SK-N-SH (cell line): ENCODE measurements around the gene CTPS1. TPM values are rescaled to one million over a fixed set of nuclear protein-coding genes. Genes with fewer than 3 reads are reported as not detected.

Experiments
- CTCF ChIA-PET: fragments of 300-600, 350-600 bp; formaldehyde crosslinking; extraction: SDS; loops from one replicate; lab custom pipeline; 2021; lab: Yijun Ruan, JAX
- POLR2A ChIA-PET: fragments of 350-600 bp; sonication (Branson Sonifier 250); formaldehyde crosslinking; extraction: SDS; loops from one replicate; lab custom pipeline; 2020; ENCODE audit warnings: antibody characterized with exemption, inconsistent platforms; lab: Yijun Ruan, JAX
- DNase-seq: peaks from one replicate; pipeline ENCODE4 v3.0.0; 2012
- H2AFZ ChIP-seq: fragments of 200-600 bp; sonication (generic); 2 replicates; pipeline ENCODE4 v1.8.1; 2016; ENCODE audit warnings: antibody characterized with exemption, mild to moderate bottlenecking, low read depth
- H3F3A ChIP-seq: fragments of 200-600 bp; sonication (generic); replicated peaks from 2 replicates; pipeline ENCODE3; 2016; ENCODE audit warnings: antibody characterized with exemption, mild to moderate bottlenecking; ENCODE audit not compliant: insufficient read depth
- H3K27ac ChIP-seq, 2 experiments: fragments of 200-500 bp in 1 of 2; fragments of 200-600 bp in 1 of 2; sonication (Bioruptor generic) in 1 of 2; sonication (generic), shearing (Covaris generic) in 1 of 2; 2 replicates each; pipeline versions ENCODE4 v1.5.1 to v1.6.1; 2014 to 2016; ENCODE audit warnings: low read depth in 2 of 2, inconsistent platforms in 1 of 2, low read length in 1 of 2, mild to moderate bottlenecking in 1 of 2, mixed read lengths in 1 of 2
- H3K27me3 ChIP-seq: fragments of 200-600 bp; sonication (generic), shearing (Covaris generic); 2 replicates; pipeline ENCODE4 v1.6.1; 2016; ENCODE audit warnings: mixed run types; ENCODE audit not compliant: insufficient read depth
- H3K36me3 ChIP-seq, 2 experiments: fragments of 200-500 bp in 1 of 2; fragments of 200-600 bp in 1 of 2; sonication (Bioruptor generic) in 1 of 2; sonication (generic) in 1 of 2; replicated peaks in 1 of 2; 2 replicates each; pipeline versions ENCODE3 to v1.5.1; 2014 to 2016; ENCODE audit warnings: low read length in 1 of 2, mild to moderate bottlenecking in 1 of 2; ENCODE audit not compliant: insufficient read depth in 2 of 2, control insufficient read depth in 1 of 2
- H3K4me1 ChIP-seq, 2 experiments: fragments of 200-500 bp in 1 of 2; fragments of 200-600 bp in 1 of 2; sonication (Bioruptor generic) in 1 of 2; sonication (generic), shearing (Covaris generic) in 1 of 2; 2 replicates each; pipeline versions ENCODE4 v1.5.1 to v1.6.1; 2014 to 2016; ENCODE audit warnings: low read depth in 1 of 2, low read length in 1 of 2, mixed run types in 1 of 2; ENCODE audit not compliant: insufficient read depth in 2 of 2, control insufficient read depth in 1 of 2
- H3K4me2 ChIP-seq: fragments of 200-600 bp; sonication (generic), shearing (Covaris generic); 2 replicates; pipeline ENCODE4 v1.6.1; 2017; ENCODE audit warnings: mixed run types
- H3K4me3 ChIP-seq, 2 experiments: fragments of 200-500 bp in 1 of 2; fragments of 200-600 bp in 1 of 2; sonication (Bioruptor generic) in 1 of 2; sonication (generic), shearing (Covaris generic) in 1 of 2; 2 replicates each; pipeline versions ENCODE4 v1.5.1 to v1.8.1; 2014 to 2016; ENCODE audit warnings: low read depth in 2 of 2, inconsistent platforms in 1 of 2, low read length in 1 of 2, mild to moderate bottlenecking in 1 of 2, mixed read lengths in 1 of 2, moderate library complexity in 1 of 2
- H3K79me2 ChIP-seq: fragments of 200-600 bp; sonication (generic); 2 replicates; pipeline ENCODE4 v1.8.1; 2017; ENCODE audit warnings: mild to moderate bottlenecking; ENCODE audit not compliant: insufficient read depth
- H3K9ac ChIP-seq: fragments of 200-600 bp; sonication (generic); 2 replicates; pipeline ENCODE4 v1.6.1; 2017; ENCODE audit warnings: mixed run types
- H3K9me2 ChIP-seq: fragments of 200-600 bp; sonication (generic); 2 replicates; pipeline ENCODE4 v1.6.1; 2017; ENCODE audit warnings: mixed run types
- H3K9me3 ChIP-seq: fragments of 200-600 bp; sonication (generic); 2 replicates; pipeline ENCODE4 v1.6.1; 2017; ENCODE audit warnings: mixed run types, mild to moderate bottlenecking, moderate library complexity
- H4K20me1 ChIP-seq: fragments of 200-600 bp; sonication (generic); 2 replicates; pipeline ENCODE4 v1.6.1; 2017; ENCODE audit warnings: mild to moderate bottlenecking, mixed run types; ENCODE audit not compliant: insufficient read depth
- EP300 ChIP-seq, 2 experiments: IDR thresholded peaks; 2 replicates each; pipeline versions ENCODE4 v1.4.0 to v1.6.1; 2012; ENCODE audit warnings: borderline replicate concordance in 1 of 2, low read depth in 1 of 2, low read length in 1 of 2
- EZH2phosphoT487 ChIP-seq: fragments of 200-600 bp; sonication (generic); IDR thresholded peaks from 2 replicates; pipeline ENCODE4 v1.6.1; 2017; ENCODE audit warnings: low read depth, mixed run types, mild to moderate bottlenecking, antibody characterized with exemption, moderate library complexity, borderline replicate concordance
- FOXM1 ChIP-seq: IDR thresholded peaks from 2 replicates; pipeline ENCODE4 v1.4.0; 2012; ENCODE audit warnings: low read depth, mild to moderate bottlenecking
- GABPA ChIP-seq: IDR thresholded peaks from 2 replicates; pipeline ENCODE4 v1.4.0; 2012; ENCODE audit warnings: low read depth, mild to moderate bottlenecking
- GATA2 ChIP-seq: sonication (generic); formaldehyde crosslinking; IDR thresholded peaks from 2 replicates; pipeline ENCODE4 v1.5.0; 2020; ENCODE audit warnings: mild to moderate bottlenecking, missing genetic modification reagents
- IRF3 ChIP-seq: fragments of 150-350 bp; IDR thresholded peaks from 2 replicates; pipeline ENCODE4 v1.6.1; 2016; ENCODE audit warnings: mild to moderate bottlenecking, low read depth, low read length
- JUND ChIP-seq: IDR thresholded peaks from 2 replicates; pipeline ENCODE4 v1.4.0; 2012
- MXI1 ChIP-seq: IDR thresholded peaks from 2 replicates; pipeline ENCODE4 v1.6.1; 2012; ENCODE audit warnings: mild to moderate bottlenecking, low read depth, low read length, improper control_type of control experiment
- NRF1 ChIP-seq: IDR thresholded peaks from 2 replicates; pipeline ENCODE4 v1.6.1; 2012; ENCODE audit warnings: low read depth, mild to moderate bottlenecking, low read length
- REST ChIP-seq: IDR thresholded peaks from 2 replicates; pipeline ENCODE4 v1.6.1; 2012; ENCODE audit warnings: mild to moderate bottlenecking, low read depth, low read length, moderate library complexity
- SMC3 ChIP-seq: IDR thresholded peaks from 2 replicates; pipeline ENCODE4 v1.6.1; 2012; ENCODE audit warnings: low read depth, low read length, improper control_type of control experiment
- TCF12 ChIP-seq: IDR thresholded peaks from 2 replicates; pipeline ENCODE4 v1.4.0; 2012
- TEAD4 ChIP-seq: IDR thresholded peaks from 2 replicates; pipeline ENCODE4 v1.4.0; 2012; ENCODE audit warnings: mild to moderate bottlenecking, borderline replicate concordance; ENCODE audit not compliant: insufficient read depth
- YY1 ChIP-seq: IDR thresholded peaks from 2 replicates; pipeline ENCODE4 v1.4.0; 2012; ENCODE audit warnings: low read depth, mild to moderate bottlenecking
- WGBS: methylation state at CpG from one replicate; pipeline ENCODE4 v1.1.6; 2017; ENCODE audit warnings: low lambda C conversion rate; 5-methylcytosine and 5-hydroxymethylcytosine counted together
- polyA plus RNA-seq, 3 experiments: library from polyadenylated mRNA; depleted of rRNA; stranded (reverse); fragments of >200 nt; gene quantifications; 2 replicates each; pipeline ENCODE4 v1.2.3, GENCODE V29; 2012

The CTPS1 gene
- polyA plus RNA-seq, 1 of the 3 experiments (the other 2 are of a cell fraction), result 34.5 TPM

- TF ChIP-seq REST (no peak), TCF12 (no peak)
- TF ChIP-seq, all 33 proteins: peak for 0
These were observed 41.1 kb upstream of the CTPS1 start (continued) for GRCh38 chr1:40938393-40938792.

- DNase-seq, result no peak
- 86% methylated on average over 11 of the region's 12 CpGs for WGBS
- CTCF ChIA-PET, result interaction anchor here (0.6 to 3.4 kb wide), 3 partner anchors 9 to 273 kb away, joined by 3 to 22 read pairs (median 9); no protein-coding TSS in a partner anchor
These were observed 40.0 kb upstream of the CTPS1 start for GRCh38 chr1:40939320-40940059.

GRCh38 chr1:40944326-40944725, 35.2 kb upstream of the CTPS1 start:
- H3K4me2 ChIP-seq, result no peak overlapping the region
- POLR2A ChIA-PET, result no interaction called here

More at GRCh38 chr1:40939320-40940059, 40.0 kb upstream of the CTPS1 start:
- no peaks in the 10 kb centered on the region for H3K9me2 ChIP-seq
- no peaks in the 10 kb centered on the region for H3K9me3 ChIP-seq
- TF ChIP-seq JUND, result no peak
- no peak for TF ChIP-seq TEAD4
- TF ChIP-seq FOXM1, result no peak
- no peak for TF ChIP-seq GABPA
- no peak for TF ChIP-seq EP300 (IDR thresholded peaks at IDR 0.05; ENCODE audit: borderline replicate concordance in 1 of 2, low read depth in 1 of 2, low read length in 1 of 2)
- no peak for TF ChIP-seq EZH2phosphoT487
- no peak for TF ChIP-seq YY1
- TF ChIP-seq, all 33 proteins: peak for 0
- Histone ChIP-seq H2AFZ (no peak overlapping the region), H3K27me3 (no peaks in the 10 kb centered on the region), H3K4me2 (no peak overlapping the region), H3K4me1 (no peaks in the 10 kb centered on the region), H3F3A (no peaks in the 10 kb centered on the region), H3K4me3 (no peak overlapping the region), H4K20me1 (no peaks in the 10 kb centered on the region), H3K9ac (no peak overlapping the region), H3K27ac (no peak overlapping the region), H3K36me3 (no peaks in the 10 kb centered on the region), H3K79me2 (no peaks in the 10 kb centered on the region)
- POLR2A ChIA-PET, result no interaction called here

More at GRCh38 chr1:40944326-40944725, 35.2 kb upstream of the CTPS1 start:
- H3F3A ChIP-seq, result no peaks in the 10 kb centered on the region
- H3K4me3 ChIP-seq, result no peak overlapping the region
- H3K79me2 ChIP-seq, result no peaks in the 10 kb centered on the region
- TF ChIP-seq GATA2 (CRISPR knock-in tag) (no peak), MXI1 (no peak), YY1 (no peak), NRF1 (no peak), IRF3 (no peak), SMC3 (no peak), JUND (no peak)
- TF ChIP-seq, all 33 proteins: peak for 0
- Histone ChIP-seq H2AFZ (no peak overlapping the region), H3K9me3 (no peaks in the 10 kb centered on the region; the same call in 1 of the 2 replicates), H4K20me1 (no peaks in the 10 kb centered on the region), H3K9ac (no peak overlapping the region), H3K36me3 (no peaks in the 10 kb centered on the region), H3K27ac (no peak overlapping the region), H3K27me3 (no peaks in the 10 kb centered on the region), H3K4me1 (peaks cover 5 to 7% of the 10 kb centered on the region in 2 experiments; a peak in 1 of 4 replicates), H3K9me2 (no peaks in the 10 kb centered on the region)
- WGBS, result 83% methylated on average over 7 of the region's 7 CpGs
- CTCF ChIA-PET, result interaction anchor here (4.2 kb wide), 1 partner anchor 95 kb away, joined by 18 read pairs; no protein-coding TSS in a partner anchor
- no peak for DNase-seq
